Bronchial epithelial cell (primary cell): Measurements from ENCODE around the gene UNC79. TPM values are rescaled to one million over a fixed set of nuclear protein-coding genes. Genes with fewer than 3 reads are reported as not detected.

ENCODE experiments used
- DNase-seq: peaks from one replicate; pipeline ENCODE4 v3.0.0-alpha.2; 2010; ENCODE audit warnings: low read depth
- FAIRE-seq: peaks from 2 replicates; lab custom pipeline; 2011; peaks lifted over from hg19 to GRCh38; lab: Jason Lieb, UNC
- H3K27me3 ChIP-seq: 2 replicates; pipeline ENCODE4 v1.5.1; 2011; ENCODE audit warnings: low read length; ENCODE audit not compliant: control insufficient read depth, insufficient read depth
- H3K36me3 ChIP-seq: 2 replicates; pipeline ENCODE4 v1.5.1; 2011; ENCODE audit warnings: low read length; ENCODE audit not compliant: control insufficient read depth, insufficient read depth
- H3K4me3 ChIP-seq: 2 replicates; pipeline ENCODE4 v1.5.1; 2011; ENCODE audit warnings: mild to moderate bottlenecking, low read depth, low read length, control low read depth
- CTCF ChIP-seq: IDR thresholded peaks from 2 replicates; pipeline ENCODE4 v1.5.1; 2011; ENCODE audit warnings: mild to moderate bottlenecking, moderate library complexity, low read length, control low read depth, inconsistent platforms; ENCODE audit not compliant: insufficient read depth, severe bottlenecking
- total RNA-seq: library from RNA; depleted of rRNA; stranded (reverse); fragments of >200 nt; gene quantifications from 2 replicates; pipeline ENCODE4 v1.2.1, GENCODE V29; 2014

Gene UNC79
- total RNA-seq, 1 donor from 2014 or later: under 0.01 TPM

GRCh38 chr14:93543766-93544165, 113.0 kb downstream of the UNC79 start:
- FAIRE-seq: no peak

GRCh38 chr14:93544212-93544611, 113.5 kb downstream of the UNC79 start:
- Histone ChIP-seq H3K4me3 (no peak overlapping the region), H3K36me3 (no peaks in the 10 kb centered on the region), H3K27me3 (no peaks in the 10 kb centered on the region)
- FAIRE-seq (no peak), DNase-seq (no peak)
- no peak for TF ChIP-seq CTCF

More at GRCh38 chr14:93543766-93544165, 113.0 kb downstream of the UNC79 start:
- H3K4me3 ChIP-seq: no peak overlapping the region
- H3K36me3 ChIP-seq: no peaks in the 10 kb centered on the region
- peak; percentile 38 for DNase-seq
- H3K27me3 ChIP-seq: no peaks in the 10 kb centered on the region
- TF ChIP-seq CTCF: peak; percentile 32

- no peak for DNase-seq
Observed at GRCh38 chr14:93546642-93547041, 115.9 kb downstream of the UNC79 start.

GRCh38 chr14:93548102-93548843, 117.5 kb downstream of the UNC79 start:
- TF ChIP-seq CTCF: no peak
- H3K4me3 ChIP-seq: no peak overlapping the region
- H3K27me3 ChIP-seq: no peaks in the 10 kb centered on the region
- DNase-seq: peak; percentile 60
- H3K36me3 ChIP-seq: no peaks in the 10 kb centered on the region
- FAIRE-seq: no peak

More at GRCh38 chr14:93546642-93547041, 115.9 kb downstream of the UNC79 start:
- Histone ChIP-seq H3K4me3 (no peak overlapping the region), H3K27me3 (no peaks in the 10 kb centered on the region), H3K36me3 (no peaks in the 10 kb centered on the region)
- TF ChIP-seq CTCF: no peak
- FAIRE-seq: no peak

- no peak overlapping the region for H3K4me3 ChIP-seq
- H3K27me3 ChIP-seq: no peaks in the 10 kb centered on the region
- FAIRE-seq: no peak
- peak; percentile 51 for DNase-seq
- no peaks in the 10 kb centered on the region for H3K36me3 ChIP-seq
- TF ChIP-seq CTCF: no peak
Observed at GRCh38 chr14:93549595-93549994, 118.9 kb downstream of the UNC79 start.

- FAIRE-seq: no peak
- no peaks in the 10 kb centered on the region for H3K27me3 ChIP-seq
- no peak for TF ChIP-seq CTCF
- no peak overlapping the region for H3K4me3 ChIP-seq
- H3K36me3 ChIP-seq: no peaks in the 10 kb centered on the region
- DNase-seq: no peak
Observed at GRCh38 chr14:93564918-93565317, 134.2 kb downstream of the UNC79 start.
